GM10847 (cell line): ENCODE measurements around the gene AKT2.

Experiments used
- POLR2A ChIP-seq: IDR thresholded peaks from 2 replicates; pipeline ENCODE4 v1.6.1; 2011; ENCODE audit not compliant: insufficient read length; ENCODE audit errors: extremely low read depth

The AKT2 gene

DNA sequence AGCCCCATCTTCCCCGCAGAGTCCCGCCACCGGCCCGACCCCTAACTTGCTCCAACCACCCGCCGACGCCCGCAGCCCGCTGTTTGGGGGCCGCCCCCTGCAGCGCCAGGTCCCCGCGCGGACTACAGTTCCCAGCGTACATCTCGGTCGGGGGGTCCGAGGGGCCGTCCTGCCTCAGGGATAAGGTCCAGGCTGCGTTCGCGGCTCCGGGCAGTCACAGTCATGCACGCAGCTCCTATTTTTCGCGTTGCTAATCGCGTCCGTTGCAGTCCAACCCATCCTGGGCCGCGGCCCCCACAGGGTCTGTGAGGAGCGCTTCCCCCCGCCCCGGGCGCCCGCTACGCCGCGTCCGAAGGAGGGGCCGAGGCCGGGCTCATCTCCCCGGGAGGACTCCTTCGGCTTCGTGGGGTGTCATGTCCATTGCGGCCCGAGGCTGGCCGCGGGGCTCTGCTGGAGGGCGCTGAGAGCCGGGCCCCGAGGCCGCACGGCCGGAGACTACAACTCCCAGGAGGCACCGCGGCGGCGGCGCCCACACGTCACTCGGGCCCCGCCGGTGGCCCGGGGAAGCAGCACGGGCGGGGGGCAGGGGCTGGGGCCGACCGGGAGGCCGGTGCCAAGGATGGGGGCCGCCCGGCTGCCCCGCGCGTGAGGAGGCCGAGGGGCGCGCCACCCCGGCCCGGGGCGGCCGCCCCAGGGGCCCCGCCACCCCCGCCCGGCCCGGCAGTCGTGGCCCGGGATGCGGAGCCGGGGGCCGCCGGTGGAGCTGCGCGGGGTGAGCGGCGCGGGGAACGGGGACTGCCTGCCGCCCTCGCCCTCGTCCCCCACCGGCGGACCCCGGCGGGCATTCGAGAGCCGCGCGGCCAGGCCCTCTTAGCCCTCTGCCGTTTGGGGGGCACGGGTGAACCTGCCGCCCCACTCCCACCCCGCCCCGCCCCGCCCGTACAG is 94.0 kb downstream of the AKT2 start, which contains the start of gene MAP3K10:
TSS of gene MAP3K10 (plus strand) at position 536 of the 945 bp plus-strand sequence. CDS start 606 bp downstream, outside the sequence.
- TF ChIP-seq POLR2A: peak; percentile 2

DNA sequence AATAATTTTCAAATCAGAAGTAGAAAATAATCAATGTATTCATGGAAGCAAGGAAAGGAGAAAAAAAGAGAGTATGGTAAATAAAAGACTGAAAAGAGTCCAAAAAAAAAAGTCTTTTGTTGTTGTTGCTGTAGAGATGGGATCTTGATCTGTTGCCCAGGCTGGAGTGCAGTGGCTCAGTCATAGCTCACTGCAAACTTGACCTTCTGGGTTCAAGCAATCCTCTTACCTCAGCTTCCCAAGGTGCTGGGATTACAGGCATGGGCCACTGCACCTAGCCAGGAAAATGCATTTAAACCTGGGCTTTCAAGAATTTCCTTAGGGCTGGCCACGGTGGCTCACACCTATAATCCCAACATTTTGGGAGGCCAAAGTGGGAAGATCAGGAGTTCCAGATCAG is 100.9 kb downstream of the AKT2 start:
- no peak for TF ChIP-seq POLR2A
